ENCODE results near the gene MGAT4B. TPM values are rescaled to one million over a fixed set of nuclear protein-coding genes. Genes with fewer than 3 reads are reported as not detected.

Gene MGAT4B
- total RNA-seq, 2 donors from 2014 or later = 332 to 540 TPM

DNA sequence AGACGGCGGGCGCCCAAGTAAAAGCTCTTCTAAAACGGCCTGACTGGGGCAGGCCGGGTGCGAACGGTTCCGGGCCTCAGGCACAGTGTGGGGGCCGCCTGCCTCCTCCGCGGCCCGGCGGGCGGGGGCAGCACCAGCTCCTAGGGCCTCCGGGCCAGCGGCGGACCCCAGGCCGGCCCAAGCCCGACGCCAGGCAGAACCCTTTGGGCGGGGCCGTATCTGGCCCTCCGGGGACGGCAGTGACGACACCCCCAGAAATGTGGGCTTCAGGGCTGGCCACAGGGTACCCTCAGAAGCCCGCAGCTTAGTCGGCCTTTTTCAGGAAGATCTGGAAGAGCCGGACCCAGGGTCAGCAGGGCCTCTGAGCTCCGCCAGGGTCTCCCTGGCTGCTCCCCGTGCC, 8.9 kb downstream of the MGAT4B start:
- Histone ChIP-seq H3K27me3 (no peaks in the 10 kb centered on the region), H3K4me1 (peaks cover 15% of the 10 kb centered on the region), H3K36me3 (peaks cover 25% of the 10 kb centered on the region), H3K4me3 (no peak overlapping the region), H3K9ac (ENCODE audit: low read depth in 2 of 2, low read length in 2 of 2) (no peak overlapping the region), H3K9me3 (no peaks in the 10 kb centered on the region), H3K27ac (no peak overlapping the region)
- TF ChIP-seq, protein P1, sequence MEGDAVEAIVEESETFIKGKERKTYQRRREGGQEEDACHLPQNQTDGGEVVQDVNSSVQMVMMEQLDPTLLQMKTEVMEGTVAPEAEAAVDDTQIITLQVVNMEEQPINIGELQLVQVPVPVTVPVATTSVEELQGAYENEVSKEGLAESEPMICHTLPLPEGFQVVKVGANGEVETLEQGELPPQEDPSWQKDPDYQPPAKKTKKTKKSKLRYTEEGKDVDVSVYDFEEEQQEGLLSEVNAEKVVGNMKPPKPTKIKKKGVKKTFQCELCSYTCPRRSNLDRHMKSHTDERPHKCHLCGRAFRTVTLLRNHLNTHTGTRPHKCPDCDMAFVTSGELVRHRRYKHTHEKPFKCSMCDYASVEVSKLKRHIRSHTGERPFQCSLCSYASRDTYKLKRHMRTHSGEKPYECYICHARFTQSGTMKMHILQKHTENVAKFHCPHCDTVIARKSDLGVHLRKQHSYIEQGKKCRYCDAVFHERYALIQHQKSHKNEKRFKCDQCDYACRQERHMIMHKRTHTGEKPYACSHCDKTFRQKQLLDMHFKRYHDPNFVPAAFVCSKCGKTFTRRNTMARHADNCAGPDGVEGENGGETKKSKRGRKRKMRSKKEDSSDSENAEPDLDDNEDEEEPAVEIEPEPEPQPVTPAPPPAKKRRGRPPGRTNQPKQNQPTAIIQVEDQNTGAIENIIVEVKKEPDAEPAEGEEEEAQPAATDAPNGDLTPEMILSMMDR (IDR thresholded peaks at IDR 0.05) = no peak
- intact Hi-C loops (cut with DNase I) = loop anchor here (5.0 kb wide), 2 partner anchors 35 to 60 kb away; partner anchors contain the start of gene MRNIP
- no peak for DNase-seq

DNA sequence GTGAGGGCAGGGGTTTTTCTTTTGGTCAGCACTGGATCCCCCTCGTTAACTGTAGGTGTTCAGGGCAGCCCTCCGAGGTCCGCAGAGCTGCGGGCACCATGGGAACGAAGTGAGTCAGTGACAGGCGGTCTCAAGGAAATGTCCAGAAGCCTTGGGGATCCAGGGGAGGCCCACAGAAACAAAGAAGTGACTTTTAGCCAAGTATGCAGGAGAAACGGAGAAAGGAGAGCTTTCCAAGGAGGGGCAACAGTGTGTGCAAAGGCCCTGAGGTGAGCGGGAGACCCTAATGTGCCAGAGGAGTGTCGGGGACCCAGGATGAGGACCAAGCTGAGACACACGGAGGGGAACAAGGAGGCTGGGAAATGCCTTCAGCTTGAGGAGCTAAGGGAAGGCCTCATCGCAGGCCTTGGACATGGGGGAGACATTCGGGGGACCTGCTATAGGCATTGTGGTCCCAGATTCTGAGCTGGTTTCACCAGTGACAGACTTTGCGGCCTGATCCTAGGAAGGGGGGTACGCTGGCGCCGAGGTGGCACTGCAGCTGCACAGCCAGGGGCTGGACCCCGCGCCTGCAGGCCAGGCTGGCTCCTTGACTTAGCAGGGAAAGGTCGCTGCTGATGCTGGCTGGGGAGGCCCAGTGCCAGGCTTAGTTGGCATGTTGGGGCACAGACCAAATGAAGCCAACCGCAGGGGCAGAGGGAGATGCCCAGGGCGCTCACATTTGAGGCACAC, 9.6 kb downstream of the MGAT4B start:
- Histone ChIP-seq H3K9me3 (no peaks in the 10 kb centered on the region), H3K27ac (peak overlapping the region; percentile 94), H3K36me3 (peaks cover 25% of the 10 kb centered on the region), H3K27me3 (no peaks in the 10 kb centered on the region), H3K4me1 (peaks cover 10% of the 10 kb centered on the region), H3K4me3 (peak overlapping the region; percentile 58), H3K9ac (ENCODE audit: low read depth in 2 of 2, low read length in 2 of 2) (peak overlapping the region; percentile 55 to 83)
- TF ChIP-seq, protein P1 (IDR thresholded peaks at IDR 0.05) = no peak
- intact Hi-C loops (cut with DNase I) = loop anchor here (5.0 kb wide), 2 partner anchors 35 to 60 kb away; partner anchors contain the start of gene MRNIP
- DNase-seq = no peak

DNA sequence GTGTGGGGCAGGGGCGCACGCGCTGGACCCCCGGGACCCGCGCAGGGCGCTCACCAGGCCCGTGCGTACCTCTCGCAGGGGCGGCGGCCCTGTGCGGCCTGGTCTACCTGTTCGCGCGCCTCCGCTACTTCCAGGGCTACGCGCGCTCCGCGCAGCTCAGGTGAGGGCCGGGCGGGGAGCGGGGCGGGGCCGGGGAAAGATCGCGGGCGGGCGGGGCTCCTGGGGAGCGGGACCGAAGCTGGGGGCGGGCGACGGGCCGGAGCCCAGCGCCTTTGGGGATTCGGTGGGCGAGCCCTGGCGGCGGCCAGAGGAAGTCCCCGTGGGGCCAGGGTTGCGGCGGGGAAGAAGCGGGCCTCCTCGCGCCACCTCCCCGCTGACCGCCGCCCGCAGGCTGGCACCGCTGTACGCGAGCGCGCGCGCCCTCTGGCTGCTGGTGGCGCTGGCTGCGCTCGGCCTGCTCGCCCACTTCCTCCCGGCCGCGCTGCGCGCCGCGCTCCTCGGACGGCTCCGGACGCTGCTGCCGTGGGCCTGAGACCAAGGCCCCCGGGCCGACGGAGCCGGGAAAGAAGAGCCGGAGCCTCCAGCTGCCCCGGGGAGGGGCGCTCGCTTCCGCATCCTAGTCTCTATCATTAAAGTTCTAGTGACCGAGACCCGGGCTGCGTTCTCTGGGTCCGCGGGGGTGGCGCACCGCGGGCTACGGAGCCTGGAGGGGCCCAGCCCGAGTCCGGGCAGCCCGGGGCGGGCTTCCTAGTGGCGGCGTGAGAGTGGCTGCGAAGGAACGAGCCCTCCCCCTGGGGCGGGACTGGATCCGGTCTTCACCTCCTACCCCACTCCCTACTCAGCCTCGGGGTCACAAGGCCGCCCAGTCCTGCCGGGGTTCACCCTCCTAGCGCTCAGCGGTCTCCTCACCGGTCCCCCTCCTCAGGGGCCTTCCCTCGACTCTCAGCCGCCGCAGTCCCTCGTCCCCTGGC, 10.5 kb downstream of the MGAT4B start:
- Histone ChIP-seq H3K27ac (peak overlapping the region; percentile 94), H3K36me3 (peaks cover 22% of the 10 kb centered on the region), H3K27me3 (no peaks in the 10 kb centered on the region), H3K9ac (ENCODE audit: low read depth in 2 of 2, low read length in 2 of 2) (peak overlapping the region; percentile 72 to 83), H3K4me1 (peaks cover 4% of the 10 kb centered on the region), H3K9me3 (no peaks in the 10 kb centered on the region), H3K4me3 (peak overlapping the region; percentile 58)
- TF ChIP-seq, protein P1 (IDR thresholded peaks at IDR 0.05) = peak; percentile 75
- intact Hi-C loops (cut with DNase I) = loop anchor here (5.0 kb wide), 2 partner anchors 34 to 61 kb away; partner anchors contain the start of gene MRNIP
- DNase-seq = peak; percentile 86

DNA sequence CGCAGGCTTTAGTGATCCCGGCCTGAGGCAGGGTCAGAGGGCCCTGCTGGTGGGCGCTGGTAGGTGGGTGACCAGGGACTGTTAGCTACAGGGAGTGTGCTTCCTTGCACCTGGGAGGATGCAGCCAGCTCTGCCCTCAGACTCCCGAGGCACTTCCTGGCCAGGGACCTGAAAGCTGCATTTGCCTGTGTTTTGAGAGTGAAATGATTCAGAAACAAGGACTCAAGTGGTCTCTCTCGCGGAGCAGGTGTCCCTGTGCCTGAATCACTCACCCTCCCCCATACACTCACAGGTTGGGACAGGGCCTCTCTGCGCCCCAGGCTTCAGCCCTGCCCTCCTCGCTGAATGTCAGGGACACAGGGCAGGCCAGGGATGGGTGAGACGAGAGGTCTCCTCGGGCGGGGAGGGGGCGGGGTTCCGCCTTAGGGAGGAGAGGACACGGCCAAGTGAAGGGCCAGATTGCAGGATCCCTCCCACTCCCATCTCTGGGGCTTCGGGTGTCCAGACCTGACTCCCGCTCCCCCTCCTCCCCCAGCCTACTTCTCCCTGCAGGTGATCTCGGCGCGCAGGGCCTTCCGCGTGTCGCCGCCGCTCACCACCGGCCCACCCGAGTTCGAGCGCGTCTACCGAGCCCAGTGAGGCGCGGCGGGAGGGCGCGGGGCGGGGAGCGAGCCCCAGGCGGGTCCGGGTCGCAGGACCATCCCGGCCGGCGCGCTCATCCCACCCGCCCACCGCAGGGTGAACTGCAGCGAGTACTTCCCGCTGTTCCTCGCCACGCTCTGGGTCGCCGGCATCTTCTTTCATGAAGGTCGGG, 11.4 kb downstream of the MGAT4B start:
- H3K27ac ChIP-seq = peak overlapping the region; percentile 94
- H3K9me3 ChIP-seq = no peaks in the 10 kb centered on the region
- no peaks in the 10 kb centered on the region for H3K27me3 ChIP-seq
- peak overlapping the region; percentile 72 to 83 for H3K9ac ChIP-seq (ENCODE audit: low read depth in 2 of 2, low read length in 2 of 2)
- H3K4me1 ChIP-seq = peaks cover 4% of the 10 kb centered on the region
- TF ChIP-seq, protein P1 (IDR thresholded peaks at IDR 0.05) = no peak
- peaks cover 17% of the 10 kb centered on the region for H3K36me3 ChIP-seq
- peak overlapping the region; percentile 58 for H3K4me3 ChIP-seq
- peak; percentile 73 for DNase-seq
- intact Hi-C loops (cut with DNase I) = loop anchor here (5.0 kb wide), 2 partner anchors 33 to 62 kb away; partner anchors contain the start of gene MRNIP

Data from colonic mucosa (tissue), 4 donors.